Naive thymus-derived CD4-positive, alpha-beta T cell (primary cell): Measurements from ENCODE around the gene TCN2. TPM values are rescaled to one million over a fixed set of nuclear protein-coding genes. Genes with fewer than 3 reads are reported as not detected.
"Not testable (repeated sequence)": the region's sequence is repeated elsewhere in the genome, so short reads cannot be mapped to it uniquely, and the experiment has no call there.

Source experiments
- ATAC-seq: fragments of 150-1000 bp; cut with Tn5 transposase; 2 replicates; pipeline ENCODE4 v1.10.0; 2021; ENCODE audit warnings: mild to moderate bottlenecking, moderate library complexity
- CTCF ChIA-PET: fragments of 350-600 bp; sonication (Branson Sonifier 250); formaldehyde crosslinking; loops from one replicate; lab custom pipeline; 2021; ENCODE audit warnings: antibody characterized with exemption; lab: Charles Lee
- POLR2A ChIA-PET: fragments of 350-600 bp; sonication (Branson Sonifier 250); formaldehyde crosslinking; loops from one replicate; lab custom pipeline; 2021; ENCODE audit warnings: antibody characterized with exemption, inconsistent platforms; lab: Charles Lee
- DNase-seq, 9 donors: peaks; one replicate each; pipeline versions ENCODE4 v3.0.0 to v3.0.0-alpha.2; 2020 to 2022; ENCODE audit warnings: mixed read lengths in 1 of 9
- H3K27ac ChIP-seq: one replicate; pipeline ENCODE4 v1.7.0; 2013; ENCODE audit warnings: mild to moderate bottlenecking, low read depth, low read length, moderate library complexity
- H3K27me3 ChIP-seq, 2 donors: one replicate each; pipeline ENCODE4 v1.7.0; 2013; ENCODE audit warnings: low read length in 2 of 2, mild to moderate bottlenecking in 2 of 2, moderate library complexity in 2 of 2; ENCODE audit not compliant: control insufficient read depth in 2 of 2, insufficient read depth in 2 of 2
- H3K36me3 ChIP-seq, 3 experiments: 1 replicate in 2 of 3; 2 replicates in 1 of 3; pipeline ENCODE4 v1.7.0; 2013; ENCODE audit warnings: low read length in 3 of 3, mild to moderate bottlenecking in 3 of 3, moderate library complexity in 1 of 3; ENCODE audit not compliant: insufficient read depth in 3 of 3, control insufficient read depth in 2 of 3
- H3K4me1 ChIP-seq, 2 donors: one replicate each; pipeline ENCODE4 v1.7.0; 2013; ENCODE audit warnings: low read length in 2 of 2, mild to moderate bottlenecking in 2 of 2, moderate library complexity in 1 of 2; ENCODE audit not compliant: control insufficient read depth in 2 of 2, insufficient read depth in 2 of 2
- H3K4me3 ChIP-seq: 2 replicates; pipeline ENCODE4 v1.7.0; 2013; ENCODE audit warnings: mild to moderate bottlenecking, low read length
- H3K9me3 ChIP-seq, 3 experiments: 1 replicate in 2 of 3; 2 replicates in 1 of 3; pipeline ENCODE4 v1.7.0; 2013; ENCODE audit warnings: low read length in 3 of 3; ENCODE audit not compliant: control insufficient read depth in 2 of 3
- H3K27ac Mint-ChIP-seq, 9 donors: one replicate each; pipeline ENCODE4 v1.8.0; 2020 to 2022; ENCODE audit warnings: mixed read lengths in 9 of 9, mild to moderate bottlenecking in 8 of 9, moderate library complexity in 5 of 9, inconsistent platforms in 2 of 9
- H3K27me3 Mint-ChIP-seq, 5 donors: one replicate each; pipeline ENCODE4 v1.8.0; 2021 to 2022; ENCODE audit warnings: mixed read lengths in 5 of 5, mild to moderate bottlenecking in 1 of 5
- H3K36me3 Mint-ChIP-seq, 5 donors: one replicate each; pipeline ENCODE4 v1.8.0; 2020 to 2022; ENCODE audit warnings: mixed read lengths in 5 of 5, mild to moderate bottlenecking in 3 of 5, inconsistent platforms in 1 of 5
- H3K4me1 Mint-ChIP-seq, 7 donors: one replicate each; pipeline ENCODE4 v1.8.0; 2020 to 2022; ENCODE audit warnings: mixed read lengths in 7 of 7, mild to moderate bottlenecking in 3 of 7, inconsistent platforms in 1 of 7
- H3K4me3 Mint-ChIP-seq, 10 donors: one replicate each; pipeline ENCODE4 v1.8.0; 2020 to 2022; ENCODE audit warnings: mild to moderate bottlenecking in 10 of 10, mixed read lengths in 10 of 10, moderate library complexity in 6 of 10, inconsistent platforms in 2 of 10
- H3K9me3 Mint-ChIP-seq, 11 donors: one replicate each; pipeline ENCODE4 v1.8.0; 2020 to 2022; ENCODE audit warnings: mixed read lengths in 11 of 11, mild to moderate bottlenecking in 4 of 11, inconsistent platforms in 1 of 11, moderate library complexity in 1 of 11
- intact Hi-C, 2 donors: fragments of 100-400 bp; cut with micrococcal nuclease; formaldehyde crosslinking; loops; one replicate each; pipeline ENCODE4 v1.15.1; 2023
- polyA plus RNA-seq, 2 donors: library from polyadenylated mRNA; unstranded; fragments of 300-500 nt; fragmentation: Illumina TruSeq; gene quantifications; one replicate each; pipeline ENCODE4 v1.2.3, GENCODE V29; 2021
- total RNA-seq, 6 experiments: library from RNA in 5 of 6; stranded (reverse) in 5 of 6; gene quantifications; 1 replicate in 5 of 6; 2 replicates in 1 of 6; pipeline ENCODE4 v1.2.3 and lab custom pipeline; 2021 to 2026

Gene TCN2
- total and polyA plus RNA-seq, 7 experiments from 2014 or later = 0.57 to 8.9 (median 0.80) TPM

DNA sequence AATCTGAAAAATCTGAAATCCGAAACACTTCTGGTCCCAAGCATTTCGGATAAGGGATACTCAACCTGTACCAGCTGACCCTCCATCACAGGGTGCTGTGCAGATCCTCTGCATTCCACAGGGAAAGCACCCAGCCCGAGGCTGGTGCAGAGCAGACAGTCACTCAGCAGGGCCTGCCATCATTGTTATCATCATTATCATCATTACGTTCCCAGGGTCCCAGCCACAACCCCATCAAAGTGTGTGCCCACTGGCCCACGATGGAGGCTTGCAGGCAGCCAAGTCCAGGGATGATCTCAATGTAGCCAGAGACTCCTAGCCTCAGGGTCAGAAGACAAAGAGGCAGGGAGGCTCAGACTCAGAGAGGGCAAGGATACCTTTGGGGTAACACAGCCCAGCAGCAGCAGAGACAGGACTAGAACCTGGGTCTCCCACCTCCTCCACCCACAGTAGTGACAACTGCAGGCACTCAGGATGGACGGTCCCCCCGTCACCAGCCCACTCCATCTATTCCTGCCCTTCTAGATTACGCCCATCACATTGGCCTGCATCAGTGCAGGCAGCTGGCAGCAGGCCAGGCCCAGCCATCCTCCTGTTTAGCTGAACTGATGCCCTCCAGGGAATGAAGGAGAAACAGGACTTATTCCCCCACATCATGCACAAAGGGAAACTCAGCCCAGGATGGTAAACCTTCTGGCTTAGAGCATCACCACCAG, 42.8 kb upstream of the TCN2 start:
- no peaks in the 10 kb centered on the region for H3K4me1 ChIP-seq
- CTCF ChIA-PET = no interaction called here
- POLR2A ChIA-PET = no interaction called here
- no peak overlapping the region for H3K4me3 ChIP-seq
- Mint-ChIP-seq H3K4me3 (no peak overlapping the region), H3K27me3 (peaks cover 0 to 8% (median 0%) of the 10 kb centered on the region in 5 donors), H3K4me1 (no peaks in the 10 kb centered on the region), H3K27ac (no peak overlapping the region), H3K36me3 (peaks cover 0 to 3% (median 0%) of the 10 kb centered on the region in 5 donors), H3K9me3 (no peaks in the 10 kb centered on the region)
- intact Hi-C loops = no loop called here
- H3K27ac ChIP-seq = no peak overlapping the region
- H3K9me3 ChIP-seq = no peaks in the 10 kb centered on the region
- no peaks in the 10 kb centered on the region for H3K36me3 ChIP-seq
- ATAC-seq (no peak), DNase-seq (no peak)
- no peaks in the 10 kb centered on the region for H3K27me3 ChIP-seq

DNA sequence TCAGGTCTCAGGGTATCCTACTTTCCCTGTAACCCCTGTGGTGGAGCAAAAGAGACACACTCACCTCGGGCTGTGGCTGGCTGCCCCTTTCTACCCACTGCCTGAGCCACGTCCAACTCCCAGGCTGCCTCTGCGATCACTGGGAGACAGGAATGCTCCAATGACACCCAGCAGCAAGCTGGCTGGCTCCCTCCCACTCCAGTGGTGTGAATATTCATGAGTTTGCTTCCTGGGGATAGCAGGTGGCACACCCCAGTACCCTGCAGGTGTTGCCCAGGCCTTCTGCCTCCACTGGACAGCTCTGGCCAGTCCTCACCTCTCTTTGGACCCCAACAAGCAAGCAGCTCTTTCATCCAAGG, 42.2 kb upstream of the TCN2 start:
- peaks cover 0 to 10% (median 0%) of the 10 kb centered on the region in 5 donors for H3K27me3 Mint-ChIP-seq
- H3K4me3 Mint-ChIP-seq = no peak overlapping the region
- DNase-seq = no peak
- ChIA-PET CTCF (no interaction called here), POLR2A (no interaction called here)
- Histone ChIP-seq H3K27me3 (no peaks in the 10 kb centered on the region), H3K9me3 (no peaks in the 10 kb centered on the region), H3K4me1 (no peaks in the 10 kb centered on the region), H3K4me3 (no peak overlapping the region), H3K36me3 (no peaks in the 10 kb centered on the region), H3K27ac (no peak overlapping the region)
- ATAC-seq = no peak
- intact Hi-C loops = no loop called here
- H3K4me1 Mint-ChIP-seq = no peaks in the 10 kb centered on the region
- no peak overlapping the region for H3K27ac Mint-ChIP-seq
- no peaks in the 10 kb centered on the region for H3K9me3 Mint-ChIP-seq
- peaks cover 0 to 3% (median 0%) of the 10 kb centered on the region in 5 donors for H3K36me3 Mint-ChIP-seq

DNA sequence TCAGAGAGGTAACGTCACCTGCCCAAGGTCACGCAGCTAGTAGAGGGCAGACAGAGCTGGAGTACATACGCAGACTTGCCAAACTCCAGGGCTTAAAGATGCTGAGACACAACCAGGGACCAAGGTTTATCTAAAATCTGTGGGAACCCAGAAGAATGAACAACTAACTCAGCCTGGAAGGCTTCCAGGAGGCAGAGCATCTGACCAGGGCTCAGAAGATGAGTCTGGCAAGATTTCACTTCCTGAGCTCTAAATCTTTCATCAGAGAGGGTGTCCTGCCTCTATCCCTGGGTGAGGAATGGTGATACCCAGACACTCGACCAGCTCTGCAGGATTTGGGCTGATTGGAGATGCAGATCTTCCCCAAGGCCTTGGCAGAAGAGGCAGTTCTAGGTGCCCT, 41.6 kb upstream of the TCN2 start:
- H3K27me3 ChIP-seq = no peaks in the 10 kb centered on the region
- Mint-ChIP-seq H3K36me3 (peaks cover 0 to 3% (median 0%) of the 10 kb centered on the region in 5 donors), H3K27me3 (peaks cover 0 to 10% (median 0%) of the 10 kb centered on the region in 5 donors), H3K4me1 (no peaks in the 10 kb centered on the region), H3K27ac (no peak overlapping the region), H3K9me3 (no peaks in the 10 kb centered on the region), H3K4me3 (no peak overlapping the region)
- H3K27ac ChIP-seq = no peak overlapping the region
- POLR2A ChIA-PET = no interaction called here
- intact Hi-C loops = no loop called here
- CTCF ChIA-PET = no interaction called here
- H3K4me1 ChIP-seq = no peaks in the 10 kb centered on the region
- no peak overlapping the region for H3K4me3 ChIP-seq
- no peaks in the 10 kb centered on the region for H3K36me3 ChIP-seq
- no peak for DNase-seq
- ATAC-seq = no peak
- H3K9me3 ChIP-seq = no peaks in the 10 kb centered on the region

DNA sequence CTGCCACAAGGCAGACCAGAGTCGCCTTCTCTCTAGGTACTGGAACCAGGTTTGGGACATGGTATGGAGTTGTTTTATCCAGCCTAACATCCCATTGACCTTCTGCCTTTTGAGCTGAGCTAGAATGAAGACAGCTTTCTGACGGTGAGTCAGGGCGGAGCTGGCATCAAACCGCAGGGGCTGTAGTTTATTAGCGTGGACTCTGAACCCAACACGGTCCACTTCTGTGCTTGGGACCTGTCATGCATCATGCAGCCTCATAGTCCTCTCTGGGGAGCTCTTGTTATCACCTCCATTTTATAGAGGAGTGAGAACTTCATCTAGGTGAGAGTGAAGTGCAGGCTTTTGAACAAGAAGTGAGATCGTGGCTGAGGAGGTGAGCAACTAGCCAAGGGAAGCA, 40.8 kb upstream of the TCN2 start:
- H3K4me1 ChIP-seq = no peaks in the 10 kb centered on the region
- H3K27ac ChIP-seq = no peak overlapping the region
- Mint-ChIP-seq H3K27ac (no peak overlapping the region), H3K9me3 (no peaks in the 10 kb centered on the region), H3K27me3 (peaks cover 0 to 7% (median 2%) of the 10 kb centered on the region in 5 donors), H3K4me3 (no peak overlapping the region), H3K4me1 (no peaks in the 10 kb centered on the region), H3K36me3 (peaks cover 0 to 3% (median 0%) of the 10 kb centered on the region in 5 donors)
- H3K4me3 ChIP-seq = no peak overlapping the region
- DNase-seq = no peak
- H3K36me3 ChIP-seq = no peaks in the 10 kb centered on the region
- intact Hi-C loops = no loop called here
- ChIA-PET POLR2A (no interaction called here), CTCF (no interaction called here)
- no peak for ATAC-seq
- no peaks in the 10 kb centered on the region for H3K27me3 ChIP-seq
- no peaks in the 10 kb centered on the region for H3K9me3 ChIP-seq

DNA sequence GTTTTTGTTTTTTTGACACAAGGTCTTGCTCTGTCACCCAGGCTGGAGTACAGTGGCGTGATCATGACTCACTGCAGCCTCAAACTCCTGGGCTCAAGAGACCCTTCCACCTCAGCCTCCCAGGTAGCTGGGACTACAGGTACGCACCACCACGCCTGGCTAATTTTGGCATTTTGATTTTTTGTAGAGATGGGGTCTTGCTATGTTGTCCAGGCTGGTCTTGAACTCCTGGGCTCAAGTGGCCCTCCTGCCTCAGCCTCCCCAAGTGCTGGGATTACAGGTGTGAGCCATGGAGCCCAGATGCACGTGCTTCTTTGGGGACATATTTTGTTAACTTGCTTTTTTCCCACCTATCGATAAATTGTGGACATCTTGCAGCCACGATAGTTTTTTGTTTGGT, 39.7 kb upstream of the TCN2 start:
- H3K27me3 Mint-ChIP-seq, H3K27ac ChIP-seq, H3K9me3 Mint-ChIP-seq, H3K27me3 ChIP-seq, DNase-seq, intact Hi-C loops, CTCF ChIA-PET, ATAC-seq, H3K36me3 Mint-ChIP-seq, H3K4me3 ChIP-seq, H3K9me3 ChIP-seq, H3K4me3 Mint-ChIP-seq, H3K36me3 ChIP-seq, H3K4me1 ChIP-seq, H3K27ac Mint-ChIP-seq, POLR2A ChIA-PET, H3K4me1 Mint-ChIP-seq: not testable (repeated sequence)

DNA sequence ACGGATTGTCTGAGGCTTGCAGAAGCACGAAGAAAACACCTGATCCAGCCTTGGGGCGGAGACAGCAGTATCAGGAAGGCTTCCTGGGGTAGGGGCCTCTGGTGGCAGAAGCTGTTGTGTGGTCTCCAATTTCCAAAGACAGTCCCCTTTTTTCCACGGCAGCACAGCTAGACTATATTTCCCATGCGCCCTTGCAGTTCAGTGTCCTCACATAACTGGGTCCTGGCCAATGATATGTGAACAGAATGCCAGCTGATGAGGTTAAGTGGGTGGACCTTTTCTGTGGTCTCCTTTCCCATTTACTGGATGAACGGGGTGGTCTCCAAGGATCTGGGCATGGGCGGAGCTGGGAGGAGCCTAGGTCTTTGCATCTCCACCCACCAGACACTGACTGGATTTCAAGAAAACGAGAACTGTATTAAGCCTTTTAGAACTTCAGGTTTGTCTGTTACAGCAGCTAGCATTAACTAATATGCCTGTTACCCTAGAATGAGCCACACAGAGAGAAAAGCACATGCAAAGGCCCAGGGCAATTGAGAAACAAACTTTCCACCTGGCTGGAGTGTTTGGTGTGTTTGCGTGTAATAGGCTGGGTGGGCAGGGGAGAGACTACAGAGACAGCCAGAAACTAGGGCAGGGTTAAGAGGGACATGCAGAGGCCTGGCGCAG, 38.7 kb upstream of the TCN2 start:
- CTCF ChIA-PET = interaction anchor here (0.6 kb wide), 1 partner anchor 178 kb away, joined by 3 read pairs; no protein-coding TSS in a partner anchor
- H3K4me3 Mint-ChIP-seq = no peak overlapping the region
- H3K4me1 Mint-ChIP-seq = no peaks in the 10 kb centered on the region
- ATAC-seq (no peak), DNase-seq (no peak)
- no peaks in the 10 kb centered on the region for H3K36me3 ChIP-seq
- H3K4me3 ChIP-seq = no peak overlapping the region
- H3K27ac Mint-ChIP-seq = no peak overlapping the region
- no peaks in the 10 kb centered on the region for H3K9me3 Mint-ChIP-seq
- no peak overlapping the region for H3K27ac ChIP-seq
- H3K27me3 ChIP-seq = no peaks in the 10 kb centered on the region
- peaks cover 0 to 3% (median 0%) of the 10 kb centered on the region in 5 donors for H3K36me3 Mint-ChIP-seq
- POLR2A ChIA-PET = no interaction called here
- no peaks in the 10 kb centered on the region for H3K9me3 ChIP-seq
- no peaks in the 10 kb centered on the region for H3K4me1 ChIP-seq
- peaks cover 0 to 5% (median 4%) of the 10 kb centered on the region in 5 donors for H3K27me3 Mint-ChIP-seq
- intact Hi-C loops = no loop called here
